HepG2 (cell line): ENCODE measurements around the gene TRMU. TPM values are rescaled to one million over a fixed set of nuclear protein-coding genes. Genes with fewer than 3 reads are reported as not detected.

Experiments used
- GATAD2A ChIP-seq: IDR thresholded peaks from 2 replicates; pipeline ENCODE4 v1.6.1; 2016
- KIAA2018 ChIP-seq: sonication (generic); formaldehyde crosslinking; IDR thresholded peaks from 2 replicates; pipeline ENCODE4 v1.5.0; 2020; ENCODE audit warnings: mild to moderate bottlenecking, missing genetic modification reagents, borderline replicate concordance
- MLX ChIP-seq: IDR thresholded peaks from 2 replicates; pipeline ENCODE4 v1.6.1; 2016
- PATZ1 ChIP-seq: sonication (generic); formaldehyde crosslinking; IDR thresholded peaks from 2 replicates; pipeline ENCODE4 v1.4.0; 2020; ENCODE audit warnings: missing genetic modification reagents
- PRDM10 ChIP-seq: sonication (generic); formaldehyde crosslinking; IDR thresholded peaks from 2 replicates; pipeline ENCODE4 v1.4.0; 2020; ENCODE audit warnings: low read depth, missing genetic modification reagents
- RFX5 ChIP-seq: IDR thresholded peaks from 2 replicates; pipeline ENCODE4 v1.6.1; 2011; ENCODE audit warnings: low read depth, low read length, improper control_type of control experiment
- polyA plus RNA-seq, 8 experiments: library from polyadenylated mRNA; depleted of rRNA in 3 of 8; stranded (reverse) in 7 of 8; unstranded in 1 of 8; fragments of >200 nt; fragmentation: Illumina TruSeq in 4 of 8; extraction: Trizol in 4 of 8; gene quantifications; 2 replicates each; pipeline versions ENCODE4 v1.2.1 to v1.2.3, GENCODE V29; 2011 to 2016; ENCODE audit warnings: low read depth in 4 of 8, missing spikeins in 1 of 8, mixed read lengths in 1 of 8; ENCODE audit not compliant: insufficient read depth in 1 of 8
- total RNA-seq, 5 experiments: library from RNA; depleted of rRNA; stranded (reverse); fragments of >200 nt; fragmentation: Illumina TruSeq; extraction: Trizol; gene quantifications; 2 replicates each; pipeline ENCODE4 v1.2.3, GENCODE V29; 2016; ENCODE audit warnings: low read depth in 1 of 5
- TF ChIP-seq, protein P1 (sequence below): IDR thresholded peaks from 2 replicates; pipeline ENCODE4 v1.6.1; 2018; ENCODE audit warnings: missing genetic modification reagents, mild to moderate bottlenecking, missing compliant biosample characterization
- TF ChIP-seq, protein P2 (sequence below): IDR thresholded peaks from 2 replicates; pipeline ENCODE4 v1.6.1; 2016; ENCODE audit warnings: missing compliant biosample characterization, missing genetic modification reagents, borderline replicate concordance

TRMU gene
- total and polyA plus RNA-seq, 2 of the 13 experiments (the other 11 are each of a cell fraction or from before 2014, with no cell fraction given), result 31.0 to 50.2 TPM

DNA sequence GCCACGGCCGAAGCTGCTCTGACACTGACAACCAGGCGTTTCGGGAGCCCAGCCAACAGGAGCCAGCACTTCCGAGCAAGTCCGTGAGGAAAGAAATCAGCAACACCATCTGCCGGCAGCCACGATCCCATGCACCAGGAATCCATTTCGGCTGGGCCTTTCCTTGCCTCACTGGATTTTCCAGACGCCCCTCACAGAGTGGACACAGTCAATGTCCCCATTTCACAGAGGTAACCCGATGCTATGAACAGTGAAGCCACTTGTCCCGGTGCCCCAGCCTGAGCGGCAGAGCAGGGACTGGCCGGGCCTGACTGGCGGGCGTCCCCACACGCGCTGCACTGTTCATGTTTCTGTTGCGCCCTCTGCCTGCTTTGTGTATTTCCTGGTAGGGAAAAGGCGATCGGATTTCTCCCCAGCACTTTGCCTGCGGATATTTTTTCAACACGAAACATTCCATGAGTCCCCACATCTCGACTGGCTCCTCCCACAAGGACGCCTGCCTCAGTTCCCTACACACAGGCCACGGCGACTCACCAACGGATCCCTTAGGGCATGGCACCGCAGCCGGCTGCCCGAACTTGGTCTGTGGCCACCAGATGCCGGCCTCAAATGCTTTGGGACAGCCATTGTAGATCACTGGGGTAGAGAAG, 55.3 kb downstream of the TRMU start (continued):
- no peak for TF ChIP-seq KIAA2018 (CRISPR knock-in tag)
- TF ChIP-seq, protein P1, sequence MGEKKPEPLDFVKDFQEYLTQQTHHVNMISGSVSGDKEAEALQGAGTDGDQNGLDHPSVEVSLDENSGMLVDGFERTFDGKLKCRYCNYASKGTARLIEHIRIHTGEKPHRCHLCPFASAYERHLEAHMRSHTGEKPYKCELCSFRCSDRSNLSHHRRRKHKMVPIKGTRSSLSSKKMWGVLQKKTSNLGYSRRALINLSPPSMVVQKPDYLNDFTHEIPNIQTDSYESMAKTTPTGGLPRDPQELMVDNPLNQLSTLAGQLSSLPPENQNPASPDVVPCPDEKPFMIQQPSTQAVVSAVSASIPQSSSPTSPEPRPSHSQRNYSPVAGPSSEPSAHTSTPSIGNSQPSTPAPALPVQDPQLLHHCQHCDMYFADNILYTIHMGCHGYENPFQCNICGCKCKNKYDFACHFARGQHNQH, result peak; percentile 53; the same call in 1 of the 2 replicates
- peak; percentile 38; the same call in 1 of the 2 replicates for TF ChIP-seq PATZ1 (CRISPR knock-in tag)
- no peak for TF ChIP-seq MLX (CRISPR knock-in tag)
- TF ChIP-seq PRDM10 (CRISPR knock-in tag), result 0 out of 2 replicates have a peak, but pooled peaks have one; percentile 31
- TF ChIP-seq, protein P2, sequence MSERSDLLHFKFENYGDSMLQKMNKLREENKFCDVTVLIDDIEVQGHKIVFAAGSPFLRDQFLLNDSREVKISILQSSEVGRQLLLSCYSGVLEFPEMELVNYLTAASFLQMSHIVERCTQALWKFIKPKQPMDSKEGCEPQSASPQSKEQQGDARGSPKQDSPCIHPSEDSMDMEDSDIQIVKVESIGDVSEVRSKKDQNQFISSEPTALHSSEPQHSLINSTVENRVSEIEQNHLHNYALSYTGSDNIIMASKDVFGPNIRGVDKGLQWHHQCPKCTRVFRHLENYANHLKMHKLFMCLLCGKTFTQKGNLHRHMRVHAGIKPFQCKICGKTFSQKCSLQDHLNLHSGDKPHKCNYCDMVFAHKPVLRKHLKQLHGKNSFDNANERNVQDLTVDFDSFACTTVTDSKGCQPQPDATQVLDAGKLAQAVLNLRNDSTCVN (CRISPR knock-in tag), result no peak
- TF ChIP-seq GATAD2A, result no peak; the same call in 1 of the 2 replicates
- TF ChIP-seq RFX5, result no peak
